ENCODE results near the gene ARL3.

The ARL3 gene

DNA sequence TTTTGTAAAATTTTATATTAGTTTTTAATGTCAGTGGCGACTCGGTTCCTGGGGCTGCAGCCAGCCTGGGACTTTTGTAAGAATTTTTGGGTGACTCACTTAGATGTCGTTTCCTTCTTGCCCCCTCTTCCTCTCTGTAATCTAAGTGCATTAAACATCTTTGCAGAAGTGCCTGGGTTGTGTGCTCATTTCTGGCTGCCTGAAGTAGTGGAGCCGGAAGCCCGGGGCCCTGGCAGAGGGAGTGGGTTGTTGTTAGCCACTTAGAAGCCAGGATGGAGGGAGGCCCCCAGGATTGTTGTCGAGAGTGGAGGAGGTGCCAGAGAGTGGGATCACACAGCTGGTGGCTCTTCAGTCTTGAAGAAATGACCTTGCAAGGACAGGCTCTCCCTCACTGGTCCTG lies 80.9 kb downstream of the ARL3 start:
- FAIRE-seq: no peak

DNA sequence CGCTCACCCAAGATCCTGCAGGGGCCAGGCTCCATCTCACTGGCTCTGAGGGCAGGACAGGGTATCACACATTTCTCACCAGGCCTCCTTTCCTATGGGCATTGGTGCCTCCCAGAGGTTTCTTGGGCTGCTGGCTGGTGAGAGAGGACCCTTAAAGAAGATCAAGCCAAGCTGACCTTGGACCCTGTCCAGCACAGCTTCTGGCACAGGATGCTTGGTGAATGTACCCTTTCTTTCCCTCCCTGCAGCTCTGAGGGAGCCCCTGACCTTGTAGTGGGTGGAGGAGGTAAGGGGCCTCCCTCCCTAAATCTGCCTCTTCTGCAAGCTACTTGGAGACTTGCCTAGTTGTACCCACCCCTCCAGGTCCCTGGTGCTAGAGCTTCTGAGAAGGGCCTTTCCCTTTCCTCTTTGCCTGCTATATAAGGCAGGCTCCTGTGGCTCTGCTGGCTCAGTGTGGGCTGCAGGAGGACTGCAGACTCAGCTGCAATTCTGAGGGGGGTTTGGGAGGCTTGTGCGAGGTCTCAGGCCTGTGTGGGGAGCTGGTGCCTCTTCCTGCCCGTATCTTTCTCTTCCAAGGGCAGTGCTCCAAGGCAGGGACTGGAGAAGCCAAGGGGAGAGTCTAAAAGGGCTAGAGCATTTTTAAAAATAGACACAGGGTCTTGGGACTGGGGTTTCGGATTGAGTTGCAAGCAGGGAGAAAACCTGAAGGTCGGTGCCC lies 81.6 kb downstream of the ARL3 start:
- no peak for FAIRE-seq

DNA sequence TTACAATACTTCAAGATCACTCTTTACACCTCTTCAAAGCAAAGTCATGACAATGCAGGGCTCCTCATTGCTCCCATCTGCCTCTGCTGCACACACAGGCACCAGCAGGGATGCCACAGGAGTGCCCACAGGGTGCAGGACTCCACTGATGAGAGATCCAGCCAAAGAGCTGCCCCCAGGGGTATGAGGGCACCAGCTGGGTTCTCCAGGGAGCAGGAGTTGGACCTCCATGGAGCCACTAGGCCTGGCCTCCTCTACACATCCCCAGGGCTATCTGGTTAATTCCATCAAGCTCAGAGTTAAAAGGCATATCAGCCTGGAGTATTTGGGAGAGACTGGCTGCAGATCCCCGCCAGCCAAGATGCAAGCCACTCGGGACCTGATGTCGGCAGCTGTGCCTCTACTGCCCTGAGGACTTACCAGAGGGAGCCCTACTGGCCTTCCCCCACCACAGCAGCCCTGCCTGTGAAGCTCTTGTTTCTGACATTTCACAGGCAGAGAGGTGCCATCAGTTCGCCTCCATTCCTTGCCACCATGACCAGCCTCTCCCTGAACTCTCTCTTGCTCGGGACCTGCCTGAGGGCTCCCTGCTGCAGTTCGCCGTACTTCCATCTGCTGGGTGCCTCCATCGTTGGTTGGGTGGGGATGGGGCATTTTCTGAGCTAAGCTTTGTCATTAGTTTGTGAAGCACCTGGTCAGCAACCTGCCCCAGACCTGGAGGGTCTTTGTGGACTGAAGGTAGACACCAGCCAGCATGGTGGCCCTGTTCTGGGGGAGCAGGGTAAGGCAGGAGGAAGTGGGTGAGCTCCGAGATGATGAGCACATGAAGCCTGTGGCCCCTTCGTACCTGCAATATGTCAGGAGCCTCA lies 82.4 kb downstream of the ARL3 start:
- no peak for FAIRE-seq

DNA sequence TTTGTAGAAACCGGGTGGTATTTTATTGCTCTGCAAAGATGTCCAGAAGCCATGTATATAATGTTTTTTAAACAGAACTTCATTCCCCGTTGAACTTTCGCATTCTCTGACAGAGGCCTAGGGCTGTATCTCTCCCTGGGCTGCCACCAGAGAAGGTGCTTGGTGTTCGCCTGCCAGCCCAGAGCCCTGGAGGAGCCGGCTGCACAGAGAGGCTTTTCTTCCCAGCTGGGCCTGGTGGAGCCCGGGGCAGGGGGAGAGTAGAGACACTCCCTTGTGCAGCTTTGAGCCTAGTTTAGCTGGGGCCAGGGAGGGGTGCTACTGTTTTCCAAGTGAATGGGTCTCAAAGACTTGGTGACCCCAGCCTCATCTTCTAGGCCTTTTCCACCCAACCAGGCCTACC lies 83.5 kb downstream of the ARL3 start:
- no peak for FAIRE-seq

DNA sequence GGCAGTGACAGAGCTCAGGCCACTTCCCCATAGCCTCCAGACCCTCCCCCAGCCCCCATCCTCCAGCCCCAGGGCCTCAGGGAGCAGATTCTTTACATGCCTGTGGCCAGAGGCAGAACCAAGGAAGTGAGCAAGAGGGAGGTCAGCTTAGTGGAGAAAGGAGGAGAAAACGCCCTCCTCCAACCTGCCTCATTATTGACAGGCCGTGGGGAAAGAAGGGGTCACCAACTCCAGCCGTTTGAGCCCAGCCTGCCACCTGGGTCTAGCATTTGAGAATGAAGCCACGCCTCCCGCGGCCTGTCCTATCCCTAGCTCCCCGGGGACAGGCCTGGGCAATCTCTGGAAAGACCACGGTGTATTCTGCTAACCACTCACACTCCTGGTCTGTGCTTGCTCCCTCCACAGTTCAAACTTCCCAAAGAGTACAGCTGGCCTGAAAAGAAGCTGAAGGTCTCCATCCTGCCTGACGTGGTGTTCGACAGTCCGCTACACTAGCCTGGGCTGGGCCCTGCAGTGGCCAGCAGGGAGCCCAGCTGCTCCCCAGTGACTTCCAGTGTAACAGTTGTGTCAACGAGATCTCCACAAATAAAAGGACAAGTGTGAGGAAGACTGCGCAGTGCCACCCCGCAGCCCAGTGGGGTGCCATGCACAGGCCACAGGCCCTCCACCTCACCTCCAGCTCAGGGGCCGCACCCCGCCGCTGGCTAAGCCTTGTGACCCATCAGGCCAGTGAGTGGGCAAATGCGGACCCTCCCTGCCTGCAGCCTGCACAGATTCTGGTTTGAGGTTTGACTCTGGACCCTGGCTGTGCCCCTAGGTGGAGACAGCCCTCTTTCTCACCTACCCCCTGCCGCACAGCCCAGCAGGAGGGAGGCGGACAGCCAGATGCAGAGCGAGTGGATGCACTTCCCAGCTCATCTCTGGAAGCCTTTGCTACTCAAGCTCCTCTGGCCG lies 84.3 kb downstream of the ARL3 start:
- FAIRE-seq: peak; percentile 94

DNA sequence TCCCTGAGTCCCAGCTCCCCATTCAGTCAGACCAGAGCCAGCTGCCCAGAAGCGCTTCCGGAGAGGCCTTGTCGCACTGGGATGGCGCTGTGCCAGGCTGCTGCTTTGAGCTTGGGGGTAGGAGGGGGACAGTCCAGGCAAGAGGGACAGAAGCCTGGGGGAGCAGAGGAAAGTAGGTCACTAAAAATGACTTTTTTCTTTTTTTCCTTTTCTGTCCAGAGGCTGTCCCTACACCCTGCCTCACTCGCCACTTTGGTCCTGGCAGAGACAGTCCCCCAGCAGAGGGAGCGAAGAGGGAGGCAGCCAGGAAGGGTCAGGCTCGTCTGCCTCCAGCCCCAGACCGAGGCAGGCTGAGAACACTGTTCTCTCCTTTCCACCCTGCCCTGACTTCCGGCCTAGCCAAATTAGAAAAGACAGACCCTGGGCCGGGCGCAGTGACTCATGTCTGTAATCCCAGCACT lies 85.7 kb downstream of the ARL3 start:
- FAIRE-seq: no peak

DNA sequence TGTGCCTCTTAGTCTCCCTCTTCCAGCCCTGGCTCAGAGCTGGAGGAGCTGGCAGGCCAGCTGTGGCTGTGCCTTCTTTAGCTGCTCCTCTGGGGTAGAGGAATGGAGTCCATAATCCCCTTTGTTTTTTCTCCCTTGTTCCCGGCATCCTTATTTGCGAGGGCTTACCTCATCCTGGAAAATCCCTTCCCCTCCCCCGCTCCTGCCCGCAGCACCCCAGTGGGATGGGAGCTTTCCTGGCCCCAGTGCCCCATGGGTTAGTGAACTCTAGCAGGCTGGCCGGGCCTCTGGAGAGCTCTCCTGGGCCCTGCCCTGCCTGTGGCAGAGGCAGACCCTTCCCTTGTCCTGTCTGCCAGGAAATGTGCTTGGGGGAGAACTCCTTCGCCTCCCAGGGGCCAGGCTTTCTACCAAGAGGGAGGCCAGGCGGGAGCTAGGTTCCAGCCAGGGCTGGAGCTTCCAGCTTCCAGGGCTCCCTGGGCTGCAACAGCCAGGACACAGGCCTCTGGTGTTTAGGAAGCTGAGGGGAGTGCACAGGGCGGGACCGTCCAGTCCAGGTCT lies 86.4 kb downstream of the ARL3 start:
- peak; percentile 89 for FAIRE-seq

DNA sequence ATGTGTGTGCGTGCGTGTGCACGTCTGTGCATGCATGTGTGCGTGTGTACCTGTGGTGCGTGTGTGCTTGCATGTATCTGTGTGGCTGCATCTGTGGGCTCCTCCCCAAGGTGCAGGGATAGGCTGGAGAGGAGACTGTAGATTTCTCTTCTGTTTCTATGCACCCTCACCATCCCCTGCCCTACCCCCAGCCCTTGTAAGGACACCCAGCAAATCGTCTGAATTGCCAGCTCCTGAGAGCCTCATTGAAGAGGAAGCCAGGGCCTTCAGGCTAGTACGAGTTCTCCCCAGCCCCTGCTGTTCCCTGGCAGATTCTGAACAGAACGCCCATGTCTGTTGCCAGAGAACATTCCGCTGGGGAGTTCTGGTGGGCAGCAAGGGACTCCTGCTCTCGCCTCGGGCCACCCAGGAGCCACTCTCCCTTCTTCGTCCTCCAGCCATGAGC lies 86.9 kb downstream of the ARL3 start:
- no peak for FAIRE-seq

DNA sequence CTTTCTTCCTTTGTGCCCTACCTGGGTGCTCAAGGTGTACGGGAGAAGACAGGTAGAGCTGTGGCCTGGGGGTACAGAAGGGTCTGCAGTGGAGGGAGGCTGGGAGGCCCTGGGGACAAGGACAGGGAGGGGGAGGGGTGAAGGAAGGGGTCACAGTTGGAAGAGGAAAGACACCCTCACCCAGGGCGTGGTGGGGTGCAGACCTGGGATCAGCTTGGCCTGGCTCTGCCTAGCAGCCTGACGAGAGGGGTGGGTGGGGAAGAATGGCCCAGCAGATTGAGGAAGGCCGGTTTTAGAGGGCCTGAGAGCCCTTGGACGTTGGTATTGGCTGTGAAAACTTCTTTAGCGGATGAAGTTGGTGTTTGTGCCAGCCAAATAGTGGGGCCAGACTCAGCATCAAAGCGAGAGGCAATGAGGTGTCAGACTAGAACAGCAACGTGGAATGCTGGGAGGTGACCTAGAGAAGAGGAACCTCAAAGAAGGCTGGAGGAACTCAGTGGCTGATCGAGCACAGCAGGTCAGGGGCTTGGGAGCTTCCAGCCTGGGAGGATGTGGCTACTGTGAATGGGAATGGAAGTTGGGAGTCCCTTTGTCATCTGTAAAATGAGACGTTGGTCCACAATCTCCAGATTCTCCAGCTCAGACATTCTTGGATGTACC lies 88.0 kb downstream of the ARL3 start:
- no peak for FAIRE-seq

DNA sequence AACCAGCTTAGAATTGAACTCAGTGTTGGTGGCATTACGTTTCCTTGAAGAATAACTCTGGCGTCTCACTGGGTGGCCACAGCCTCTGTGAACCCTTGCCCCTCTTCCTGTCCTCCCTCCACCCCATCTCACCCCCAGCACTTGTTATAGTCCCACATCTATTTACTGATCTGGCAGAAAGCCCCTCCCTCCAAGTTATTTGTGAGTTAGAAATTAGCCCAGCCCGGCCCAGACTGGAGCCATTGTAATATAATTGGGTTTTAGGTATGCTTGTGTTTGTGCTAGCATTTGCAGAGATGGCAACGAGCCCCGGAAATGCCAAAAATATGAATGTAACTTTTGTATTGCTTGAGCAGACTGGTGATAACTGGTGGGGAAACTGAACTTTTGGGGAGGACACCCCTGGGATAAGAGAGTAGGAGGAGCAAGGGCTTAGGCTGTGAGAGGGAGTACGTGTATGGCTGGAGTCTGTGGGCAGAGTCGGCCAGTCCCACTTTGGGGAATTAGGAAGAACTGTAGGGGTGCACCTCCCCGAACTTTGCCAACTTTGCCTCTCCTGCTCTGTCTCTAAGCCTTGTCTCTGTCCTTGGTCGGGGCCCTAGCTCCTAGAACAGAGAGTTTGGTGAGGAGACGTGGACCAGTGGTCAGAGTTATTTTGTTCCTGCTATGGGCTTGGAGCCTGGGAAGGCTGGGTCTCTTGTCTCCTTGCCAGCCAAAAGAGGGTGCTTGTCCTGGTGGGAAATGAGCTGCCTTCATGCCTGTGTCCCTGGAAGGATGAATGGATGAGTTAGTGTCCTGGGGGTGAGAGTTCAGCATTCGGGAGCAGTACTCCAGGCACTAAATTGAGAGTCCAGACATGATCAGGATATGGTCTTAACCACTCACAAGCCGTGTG lies 89.2 kb downstream of the ARL3 start:
- FAIRE-seq: no peak

DNA sequence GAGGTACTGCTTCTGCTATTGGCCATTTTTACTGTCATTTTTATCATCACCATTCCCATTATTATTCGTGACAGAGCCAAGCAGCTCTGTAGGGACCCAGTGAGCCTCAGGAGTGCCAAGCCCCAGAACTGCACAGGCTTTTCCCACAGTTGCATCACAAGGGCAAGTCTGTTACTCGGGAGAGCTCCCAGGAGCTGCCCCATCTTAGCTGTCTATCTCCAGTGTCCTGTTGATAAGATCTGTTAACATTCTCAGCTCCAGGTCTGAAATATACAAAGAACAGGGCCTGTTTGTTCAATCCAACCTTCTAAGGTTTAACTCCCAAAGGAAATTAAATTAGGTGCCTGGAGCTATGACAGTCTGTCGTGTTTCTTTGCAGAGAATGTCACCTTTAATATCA lies 90.1 kb downstream of the ARL3 start:
- no peak for FAIRE-seq
